ENCODE measurements around the gene CA6. TPM values are rescaled to one million over a fixed set of nuclear protein-coding genes. Genes with fewer than 3 reads are reported as not detected.
"Not testable (repeated sequence)": the region's sequence is repeated elsewhere in the genome, so short reads cannot be mapped to it uniquely, and the experiment has no call there.

CA6 gene
- not detected for total RNA-seq

GRCh38 chr1:8945568-8945967 is at the start of gene CA6:
CA6 (plus strand) TSS chr1:8945868; CDS start chr1:8945887, 19 bp downstream.
- no peak for DNase-seq (ENCODE audit: low spot score in 2 of 2)
- no peak for FAIRE-seq

- not testable (repeated sequence) for FAIRE-seq; DNase-seq (ENCODE audit: low spot score in 2 of 2)
Measured at GRCh38 chr1:8896775-8897174, 48.9 kb upstream of the CA6 start.

GRCh38 chr1:8897505-8897904 is 48.2 kb upstream of the CA6 start:
- DNase-seq (ENCODE audit: low spot score in 2 of 2); FAIRE-seq: not testable (repeated sequence)

DNA sequence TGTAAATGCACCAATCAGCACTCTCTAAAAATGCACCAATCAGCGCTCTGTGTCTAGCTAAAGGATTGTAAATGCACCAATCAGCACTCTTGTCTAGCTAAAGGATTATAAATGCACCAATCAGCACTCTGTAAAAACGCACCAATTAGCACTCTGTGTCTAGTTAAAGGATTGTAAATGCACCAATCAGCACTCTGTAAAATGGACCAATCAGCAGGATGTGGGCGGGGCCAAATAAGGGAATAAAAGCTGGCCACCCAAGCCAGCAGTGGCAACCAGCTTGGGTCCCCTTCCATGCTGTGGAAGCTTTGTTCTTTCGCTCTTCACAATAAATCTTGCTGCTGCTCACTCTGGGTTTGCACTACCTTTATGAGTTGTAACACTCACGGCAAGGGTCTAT is 47.2 kb upstream of the CA6 start:
- not testable (repeated sequence) for DNase-seq (ENCODE audit: low spot score in 2 of 2); FAIRE-seq

DNA sequence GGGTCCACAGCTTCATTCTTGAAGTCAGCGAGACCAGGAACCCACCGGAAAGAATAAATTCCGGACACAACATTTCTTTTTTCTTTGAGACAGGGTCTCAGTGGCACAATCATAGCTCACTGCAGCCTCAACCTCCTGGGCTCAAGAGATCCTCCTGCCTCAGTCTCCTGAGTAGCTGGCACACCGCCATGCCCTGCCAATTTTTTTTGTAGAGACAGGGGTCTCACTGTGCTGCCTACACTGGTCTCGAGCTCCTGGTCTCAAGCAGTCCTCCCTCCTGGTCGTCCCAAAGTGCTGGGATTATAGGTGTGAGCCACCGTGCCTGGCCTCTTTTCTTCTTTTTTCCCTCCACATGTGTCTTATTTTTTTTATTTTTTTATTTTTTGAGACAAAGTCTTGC is 46.6 kb upstream of the CA6 start:
- DNase-seq (ENCODE audit: low spot score in 2 of 2) = no peak
- FAIRE-seq = no peak

- not testable (repeated sequence) for DNase-seq (ENCODE audit: low spot score in 2 of 2); FAIRE-seq
Measured at GRCh38 chr1:8900684-8901083, 45.0 kb upstream of the CA6 start.

GRCh38 chr1:8902765-8903164 is 42.9 kb upstream of the CA6 start:
- no peak for FAIRE-seq
- no peak for DNase-seq (ENCODE audit: low spot score in 2 of 2)

GRCh38 chr1:8903410-8903809 is 42.3 kb upstream of the CA6 start:
- FAIRE-seq = no peak
- DNase-seq (ENCODE audit: low spot score in 2 of 2) = no peak

DNA sequence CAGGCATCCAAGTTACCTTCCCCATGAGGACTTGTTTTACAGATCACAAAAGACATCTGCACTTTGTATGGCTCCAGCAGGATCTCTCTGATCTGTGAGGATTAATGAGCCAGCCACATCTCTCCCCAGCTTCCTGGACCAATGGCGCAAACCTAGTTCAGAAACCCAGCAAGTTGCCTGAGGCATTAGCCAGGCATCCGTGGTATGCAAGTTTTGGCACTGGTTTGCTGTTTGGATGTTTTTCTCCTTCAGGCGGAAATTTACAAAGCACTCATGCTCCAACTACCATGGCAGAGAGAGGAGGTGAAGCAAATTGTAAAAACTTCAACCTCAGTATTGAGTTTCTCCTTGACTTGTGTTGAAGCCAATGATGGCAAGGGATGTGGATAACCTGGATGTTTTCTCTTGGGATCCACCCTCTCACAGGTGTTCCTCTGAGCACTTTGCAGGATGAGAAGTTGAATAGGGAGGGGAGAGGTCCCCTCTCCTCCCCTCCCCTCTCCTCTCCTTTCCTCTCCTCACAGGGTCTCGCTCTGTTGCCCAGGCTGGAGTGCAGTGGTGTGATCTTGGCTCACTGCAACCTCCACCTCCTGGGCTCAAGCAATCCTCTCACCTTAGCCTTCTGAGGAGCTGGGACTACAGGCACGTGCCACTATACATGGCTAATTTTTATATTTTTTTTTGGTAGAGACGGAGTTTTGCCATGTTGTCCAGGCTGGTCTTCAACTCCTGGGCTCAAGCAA is 41.6 kb upstream of the CA6 start:
- FAIRE-seq (no peak), DNase-seq (ENCODE audit: low spot score in 2 of 2) (no peak)

- DNase-seq (ENCODE audit: low spot score in 2 of 2) = no peak
- no peak for FAIRE-seq
Measured at GRCh38 chr1:8905582-8906191, 40.0 kb upstream of the CA6 start.

- DNase-seq (ENCODE audit: low spot score in 2 of 2) (no peak), FAIRE-seq (no peak)
Measured at GRCh38 chr1:8908388-8909151, 37.1 kb upstream of the CA6 start.

DNA sequence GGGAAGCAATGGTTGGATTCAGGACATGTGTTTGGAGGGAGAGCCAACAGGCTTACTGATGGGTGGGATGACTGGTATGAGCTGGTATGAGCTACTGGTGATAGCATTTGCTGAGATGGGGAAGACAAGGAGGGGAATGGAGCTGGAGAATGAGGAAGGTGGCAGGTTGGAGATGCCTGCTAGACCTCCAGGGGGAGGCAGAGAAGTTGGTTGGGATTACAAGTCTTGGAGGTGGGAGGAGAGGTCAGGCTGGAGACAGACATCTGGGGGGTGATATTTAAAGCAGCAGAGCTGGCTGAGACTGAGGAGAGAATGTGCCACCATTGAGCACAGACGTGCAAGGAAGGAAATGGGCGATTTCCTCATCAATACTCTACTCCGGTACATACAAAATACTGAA is 35.3 kb upstream of the CA6 start:
- no peak for FAIRE-seq
- no peak for DNase-seq (ENCODE audit: low spot score in 2 of 2)

- DNase-seq (ENCODE audit: low spot score in 2 of 2) = no peak
- no peak for FAIRE-seq
Measured at GRCh38 chr1:8910914-8911313, 34.8 kb upstream of the CA6 start.

GRCh38 chr1:8911416-8912309 is 34.0 kb upstream of the CA6 start:
- FAIRE-seq = no peak
- no peak for DNase-seq (ENCODE audit: low spot score in 2 of 2)

DNA sequence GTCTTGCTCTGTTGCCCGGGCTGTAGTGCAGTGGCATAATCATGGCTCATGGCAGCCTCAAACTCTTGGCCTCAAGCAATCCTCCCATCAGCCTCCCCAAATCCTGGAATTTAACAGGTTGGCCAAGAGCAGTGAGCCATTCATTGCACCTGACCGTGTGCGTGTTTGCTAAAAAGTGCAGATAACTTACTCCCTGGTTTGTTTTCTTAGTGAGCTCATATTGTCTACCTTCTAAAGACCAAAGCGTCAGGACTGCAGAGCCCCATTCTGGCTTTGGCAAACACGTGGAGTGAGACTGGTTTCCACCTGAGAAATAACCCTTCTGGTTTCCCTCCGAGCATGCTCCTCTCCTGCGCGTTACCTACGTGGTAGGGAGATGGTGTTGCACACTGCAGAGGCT is 32.2 kb upstream of the CA6 start:
- DNase-seq (ENCODE audit: low spot score in 2 of 2) (no peak), FAIRE-seq (no peak)

DNA sequence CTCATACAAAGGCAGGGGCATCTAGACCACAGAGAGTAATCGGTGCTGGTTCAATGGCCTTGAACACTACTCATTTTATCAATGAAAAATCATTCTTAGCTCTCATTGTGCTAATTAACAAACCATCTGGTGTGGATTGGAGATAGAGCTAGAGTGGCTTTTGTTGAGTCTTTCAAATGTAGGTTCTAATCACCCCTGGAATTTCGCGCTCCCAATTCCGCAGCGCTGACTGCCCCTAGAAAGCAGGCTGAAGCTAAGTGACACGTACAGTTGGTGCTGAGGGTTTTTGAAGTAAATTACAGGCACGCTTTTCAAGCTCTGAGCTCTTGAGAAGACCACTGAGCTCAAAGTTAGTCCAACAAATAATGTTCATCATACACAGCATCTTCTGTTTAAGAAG is 31.2 kb upstream of the CA6 start:
- no peak for DNase-seq (ENCODE audit: low spot score in 2 of 2)
- no peak for FAIRE-seq

- DNase-seq (ENCODE audit: low spot score in 2 of 2) = no peak
- FAIRE-seq = no peak
Measured at GRCh38 chr1:8915446-8915845, 30.2 kb upstream of the CA6 start.

DNA sequence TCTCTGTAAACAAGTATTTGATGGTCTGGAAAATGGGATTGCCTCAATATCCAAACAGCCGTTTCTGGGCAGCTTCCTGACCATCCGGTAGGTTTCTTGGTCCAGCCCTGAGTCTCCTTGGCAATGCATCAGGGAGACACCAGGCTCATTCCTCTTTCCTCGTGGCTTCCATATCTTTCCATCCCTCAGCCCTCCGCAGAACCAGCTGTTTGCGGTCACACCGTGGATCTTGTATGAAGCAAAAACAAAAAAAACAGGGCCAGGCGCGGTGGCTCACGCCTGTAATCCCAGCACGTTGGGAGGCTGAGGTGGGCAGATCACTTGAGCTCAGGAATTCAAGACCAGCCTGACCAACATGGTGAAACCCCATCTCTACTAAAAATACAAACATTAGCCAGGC is 28.1 kb upstream of the CA6 start:
- not testable (repeated sequence) for DNase-seq (ENCODE audit: low spot score in 2 of 2)

DNA sequence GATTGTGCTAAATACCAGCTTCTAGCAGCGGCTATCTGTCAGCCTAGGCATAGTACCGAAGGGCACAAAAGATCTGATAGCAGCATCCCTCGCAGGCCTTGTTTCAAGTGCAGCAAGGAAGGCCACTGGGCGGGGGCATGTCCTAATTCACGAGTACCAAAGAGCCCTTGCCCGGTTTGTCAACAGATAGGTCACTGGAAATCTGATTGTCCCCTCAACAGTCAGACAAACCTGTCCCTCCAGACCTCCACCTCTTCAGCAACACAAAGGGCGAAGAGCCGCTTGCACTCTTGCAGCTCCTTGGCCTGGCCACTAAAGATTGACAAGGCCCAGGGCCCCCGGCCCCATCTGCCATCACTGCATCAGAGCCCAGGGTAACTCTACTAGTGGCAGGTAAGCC is 22.7 kb upstream of the CA6 start:
- DNase-seq (ENCODE audit: low spot score in 2 of 2) (no peak), FAIRE-seq (no peak)

More for the DNA sequence above, 28.1 kb upstream of the CA6 start:
- not testable (repeated sequence) for FAIRE-seq

GRCh38 chr1:8925406-8925805 is 20.3 kb upstream of the CA6 start:
- no peak for FAIRE-seq
- no peak for DNase-seq (ENCODE audit: low spot score in 2 of 2)
